ENCODE results near the gene G6PC3. TPM values are rescaled to one million over a fixed set of nuclear protein-coding genes. Genes with fewer than 3 reads are reported as not detected.

Gene G6PC3
- total and polyA plus RNA-seq, 10 of the 15 experiments (the other 5 are each of a cell fraction or from before 2014, with no cell fraction given): 13.0 to 93.7 (median 43.0) TPM

DNA sequence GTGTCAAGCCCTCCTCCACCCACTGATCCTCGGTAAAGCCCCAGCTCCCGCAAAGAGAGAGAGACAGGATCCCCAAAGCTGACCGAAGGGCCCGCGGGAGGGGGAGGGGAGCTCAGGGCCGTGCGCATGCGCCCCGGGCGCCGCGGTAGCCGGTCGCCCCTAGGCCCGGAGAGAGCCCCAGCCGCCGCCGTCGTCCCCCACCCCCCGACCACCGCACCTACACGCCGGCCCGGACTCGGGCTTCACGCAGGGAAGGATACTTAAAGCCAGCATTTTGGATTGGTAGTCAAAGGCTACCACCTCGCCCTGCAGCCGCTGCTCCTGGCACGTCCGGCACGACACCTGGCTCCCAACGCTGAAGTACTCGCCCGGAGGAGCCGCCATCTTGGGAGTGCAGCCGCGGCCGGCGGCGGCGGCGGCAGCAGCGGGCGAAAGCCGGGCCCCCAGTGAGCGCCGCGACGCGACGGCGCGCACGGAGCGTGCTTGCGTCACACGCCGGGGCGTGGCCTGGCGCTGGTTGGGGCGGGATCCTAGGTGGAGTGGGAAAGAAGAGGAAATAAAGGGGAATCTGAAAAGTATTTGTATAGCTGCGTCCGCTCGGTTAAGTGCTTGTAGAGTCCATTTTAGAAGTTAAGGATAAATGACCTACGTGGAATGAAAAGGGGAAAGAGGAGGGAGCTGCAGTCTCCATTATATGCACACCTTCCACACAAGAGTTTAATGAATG lies 4.2 kb upstream of the G6PC3 start, which contains the start of gene LSM12 (continued):
- TF ChIP-seq DPF2 (IDR thresholded peaks at IDR 0.05) (peak; percentile 79), CHD2 (IDR thresholded peaks at IDR 0.05; ENCODE audit: borderline replicate concordance, low read depth, low read length) (peak; percentile 71; the same call in 1 of the 2 replicates), IKZF2 (IDR thresholded peaks at IDR 0.05) (0 out of 4 replicates have a peak, but pooled peaks of 1 of the 2 experiments have one; percentile 9), LARP7 (IDR thresholded peaks at IDR 0.05) (peak; percentile 98), ZNF622 (IDR thresholded peaks at IDR 0.05) (no peak), POLR2AphosphoS2 (IDR thresholded peaks at IDR 0.05; ENCODE audit: low read depth, low read length) (peak; percentile 59), SIX5 (IDR thresholded peaks at IDR 0.05; ENCODE audit: low read depth, low read length, severe bottlenecking) (peak; percentile 0), NR2C2 (IDR thresholded peaks at IDR 0.05; ENCODE audit: borderline replicate concordance, control insufficient read depth, insufficient read length, low read depth) (no peak), BHLHE40 (IDR thresholded peaks at IDR 0.05; ENCODE audit: borderline replicate concordance in 1 of 2, low read depth in 2 of 2, low read length in 1 of 2) (peak in 1 of 2 experiments; percentile 70; a peak in 2 of 4 replicates), POU2F2 (IDR thresholded peaks at IDR 0.05; ENCODE audit: borderline replicate concordance, low read depth, low read length) (no peak), CREB1 (IDR thresholded peaks at IDR 0.05; ENCODE audit: low read depth) (peak; percentile 82), WRNIP1 (IDR thresholded peaks at IDR 0.05; ENCODE audit: borderline replicate concordance, low read depth, low read length) (no peak), SMAD5 (IDR thresholded peaks at IDR 0.05; ENCODE audit: low read depth) (no peak; the same call in 1 of the 2 replicates), TCF7 (IDR thresholded peaks at IDR 0.05; ENCODE audit: borderline replicate concordance) (no peak), NRF1 (conservative IDR thresholded peaks at IDR 0.05; ENCODE audit: low read depth, low read length) (peak; percentile 63), KLF5 (IDR thresholded peaks at IDR 0.05; ENCODE audit: partially characterized antibody) (peak; percentile 80)
- TF ChIP-seq, protein P1, sequence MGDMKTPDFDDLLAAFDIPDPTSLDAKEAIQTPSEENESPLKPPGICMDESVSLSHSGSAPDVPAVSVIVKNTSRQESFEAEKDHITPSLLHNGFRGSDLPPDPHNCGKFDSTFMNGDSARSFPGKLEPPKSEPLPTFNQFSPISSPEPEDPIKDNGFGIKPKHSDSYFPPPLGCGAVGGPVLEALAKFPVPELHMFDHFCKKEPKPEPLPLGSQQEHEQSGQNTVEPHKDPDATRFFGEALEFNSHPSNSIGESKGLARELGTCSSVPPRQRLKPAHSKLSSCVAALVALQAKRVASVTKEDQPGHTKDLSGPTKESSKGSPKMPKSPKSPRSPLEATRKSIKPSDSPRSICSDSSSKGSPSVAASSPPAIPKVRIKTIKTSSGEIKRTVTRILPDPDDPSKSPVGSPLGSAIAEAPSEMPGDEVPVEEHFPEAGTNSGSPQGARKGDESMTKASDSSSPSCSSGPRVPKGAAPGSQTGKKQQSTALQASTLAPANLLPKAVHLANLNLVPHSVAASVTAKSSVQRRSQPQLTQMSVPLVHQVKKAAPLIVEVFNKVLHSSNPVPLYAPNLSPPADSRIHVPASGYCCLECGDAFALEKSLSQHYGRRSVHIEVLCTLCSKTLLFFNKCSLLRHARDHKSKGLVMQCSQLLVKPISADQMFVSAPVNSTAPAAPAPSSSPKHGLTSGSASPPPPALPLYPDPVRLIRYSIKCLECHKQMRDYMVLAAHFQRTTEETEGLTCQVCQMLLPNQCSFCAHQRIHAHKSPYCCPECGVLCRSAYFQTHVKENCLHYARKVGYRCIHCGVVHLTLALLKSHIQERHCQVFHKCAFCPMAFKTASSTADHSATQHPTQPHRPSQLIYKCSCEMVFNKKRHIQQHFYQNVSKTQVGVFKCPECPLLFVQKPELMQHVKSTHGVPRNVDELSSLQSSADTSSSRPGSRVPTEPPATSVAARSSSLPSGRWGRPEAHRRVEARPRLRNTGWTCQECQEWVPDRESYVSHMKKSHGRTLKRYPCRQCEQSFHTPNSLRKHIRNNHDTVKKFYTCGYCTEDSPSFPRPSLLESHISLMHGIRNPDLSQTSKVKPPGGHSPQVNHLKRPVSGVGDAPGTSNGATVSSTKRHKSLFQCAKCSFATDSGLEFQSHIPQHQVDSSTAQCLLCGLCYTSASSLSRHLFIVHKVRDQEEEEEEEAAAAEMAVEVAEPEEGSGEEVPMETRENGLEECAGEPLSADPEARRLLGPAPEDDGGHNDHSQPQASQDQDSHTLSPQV (IDR thresholded peaks at IDR 0.05): 0 out of 2 replicates have a peak, but pooled peaks have one; percentile 17
- TF ChIP-seq, protein P2, sequence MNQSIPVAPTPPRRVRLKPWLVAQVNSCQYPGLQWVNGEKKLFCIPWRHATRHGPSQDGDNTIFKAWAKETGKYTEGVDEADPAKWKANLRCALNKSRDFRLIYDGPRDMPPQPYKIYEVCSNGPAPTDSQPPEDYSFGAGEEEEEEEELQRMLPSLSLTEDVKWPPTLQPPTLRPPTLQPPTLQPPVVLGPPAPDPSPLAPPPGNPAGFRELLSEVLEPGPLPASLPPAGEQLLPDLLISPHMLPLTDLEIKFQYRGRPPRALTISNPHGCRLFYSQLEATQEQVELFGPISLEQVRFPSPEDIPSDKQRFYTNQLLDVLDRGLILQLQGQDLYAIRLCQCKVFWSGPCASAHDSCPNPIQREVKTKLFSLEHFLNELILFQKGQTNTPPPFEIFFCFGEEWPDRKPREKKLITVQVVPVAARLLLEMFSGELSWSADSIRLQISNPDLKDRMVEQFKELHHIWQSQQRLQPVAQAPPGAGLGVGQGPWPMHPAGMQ (IDR thresholded peaks at IDR 0.05; ENCODE audit: borderline replicate concordance): no peak
- TF ChIP-seq, protein P3, sequence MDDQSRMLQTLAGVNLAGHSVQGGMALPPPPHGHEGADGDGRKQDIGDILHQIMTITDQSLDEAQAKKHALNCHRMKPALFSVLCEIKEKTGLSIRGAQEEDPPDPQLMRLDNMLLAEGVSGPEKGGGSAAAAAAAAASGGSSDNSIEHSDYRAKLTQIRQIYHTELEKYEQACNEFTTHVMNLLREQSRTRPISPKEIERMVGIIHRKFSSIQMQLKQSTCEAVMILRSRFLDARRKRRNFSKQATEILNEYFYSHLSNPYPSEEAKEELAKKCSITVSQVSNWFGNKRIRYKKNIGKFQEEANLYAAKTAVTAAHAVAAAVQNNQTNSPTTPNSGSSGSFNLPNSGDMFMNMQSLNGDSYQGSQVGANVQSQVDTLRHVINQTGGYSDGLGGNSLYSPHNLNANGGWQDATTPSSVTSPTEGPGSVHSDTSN (IDR thresholded peaks at IDR 0.05; ENCODE audit: insufficient replicate concordance, low read depth, low read length): no peak
- TF ChIP-seq, protein P4, sequence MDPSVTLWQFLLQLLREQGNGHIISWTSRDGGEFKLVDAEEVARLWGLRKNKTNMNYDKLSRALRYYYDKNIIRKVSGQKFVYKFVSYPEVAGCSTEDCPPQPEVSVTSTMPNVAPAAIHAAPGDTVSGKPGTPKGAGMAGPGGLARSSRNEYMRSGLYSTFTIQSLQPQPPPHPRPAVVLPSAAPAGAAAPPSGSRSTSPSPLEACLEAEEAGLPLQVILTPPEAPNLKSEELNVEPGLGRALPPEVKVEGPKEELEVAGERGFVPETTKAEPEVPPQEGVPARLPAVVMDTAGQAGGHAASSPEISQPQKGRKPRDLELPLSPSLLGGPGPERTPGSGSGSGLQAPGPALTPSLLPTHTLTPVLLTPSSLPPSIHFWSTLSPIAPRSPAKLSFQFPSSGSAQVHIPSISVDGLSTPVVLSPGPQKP (IDR thresholded peaks at IDR 0.05; ENCODE audit: low read depth, low read length): no peak
